Transverse colon (tissue), 4 donors: ENCODE data around the gene JMJD4. TPM values are rescaled to one million over a fixed set of nuclear protein-coding genes. Genes with fewer than 3 reads are reported as not detected.

Source experiments
- DNase-seq: peaks from one replicate; pipeline ENCODE4 v3.0.0-alpha.2; 2019
- H3K27ac ChIP-seq, 4 donors: fragments of 200-600 bp; sonication (generic); 2 replicates each; pipeline ENCODE4 v1.5.1; 2016 to 2018; ENCODE audit warnings: inconsistent platforms in 4 of 4
- H3K27me3 ChIP-seq: fragments of 200-600 bp; sonication (generic); 2 replicates; pipeline ENCODE4 v1.5.1; 2017; ENCODE audit warnings: inconsistent platforms
- H3K36me3 ChIP-seq, 4 donors: fragments of 200-600 bp; sonication (generic); 2 replicates each; pipeline ENCODE4 v1.5.1; 2017 to 2019; ENCODE audit warnings: inconsistent platforms in 4 of 4
- H3K4me1 ChIP-seq, 4 donors: fragments of 200-600 bp; sonication (generic); 2 replicates each; pipeline ENCODE4 v1.5.1; 2017 to 2020; ENCODE audit warnings: inconsistent platforms in 4 of 4
- H3K4me3 ChIP-seq, 4 donors: fragments of 200-600 bp; sonication (generic); 1 replicate in 1 of 4; 2 replicates in 3 of 4; pipeline versions ENCODE4 v1.5.1 to v1.6.1; 2017 to 2019; ENCODE audit warnings: inconsistent platforms in 4 of 4
- H3K9me3 ChIP-seq, 2 donors: fragments of 200-600 bp; sonication (generic); 2 replicates each; pipeline ENCODE4 v1.5.1; 2017 to 2019; ENCODE audit warnings: inconsistent platforms in 2 of 2
- EP300 ChIP-seq: sonication (generic); formaldehyde crosslinking; IDR thresholded peaks from one replicate; pipeline ENCODE4 v1.6.1; 2017; ENCODE audit warnings: antibody characterized with exemption, low read depth
- POLR2A ChIP-seq: fragments of 450-650 bp; IDR thresholded peaks from one replicate; pipeline ENCODE4 v1.6.1; 2016; ENCODE audit warnings: antibody characterized with exemption, mild to moderate bottlenecking, moderate library complexity
- POLR2AphosphoS5 ChIP-seq, 3 donors: sonication (generic); formaldehyde crosslinking; IDR thresholded peaks; one replicate each; pipeline ENCODE4 v1.6.1; 2016; ENCODE audit warnings: antibody characterized with exemption in 3 of 3
- WGBS, 2 donors: methylation state at CpG; one replicate each; pipeline ENCODE4 v1.1.5; 2018; ENCODE audit warnings: low coverage in 1 of 2; 5-methylcytosine and 5-hydroxymethylcytosine counted together
- in situ Hi-C, 4 donors: fragments of 200-750 bp; cut with MboI; loops; one replicate each; pipeline versions ENCODE4 v1.15.0 to v1.15.1; 2017; ENCODE audit warnings: low sequenced_read_pairs in 3 of 4, low pct_ligation_motif_present in 1 of 4, low pct_unique_long_range_greater_than_20kb in 1 of 4
- intact Hi-C: fragments of 100-400 bp; cut with DNase I; formaldehyde crosslinking; loops from one replicate; pipeline ENCODE4 v1.15.1; 2023; ENCODE audit warnings: low total_unique reads
- total RNA-seq, 4 donors: library from RNA; depleted of rRNA; stranded (reverse); fragments of >200 nt; gene quantifications; one replicate each; pipeline ENCODE4 v1.1.0, GENCODE V29; 2016
- TF ChIP-seq, protein P1 (sequence below), 5 experiments: fragments of 200-600 bp in 3 of 5; fragments of 450-650 bp in 2 of 5; sonication (generic) in 3 of 5; IDR thresholded peaks; 1 replicate in 2 of 5; 2 replicates in 3 of 5; pipeline ENCODE4 v1.5.1; 2016 to 2017; ENCODE audit warnings: antibody characterized with exemption in 5 of 5, inconsistent platforms in 3 of 5, mild to moderate bottlenecking in 2 of 5, moderate library complexity in 1 of 5

Gene JMJD4
- total RNA-seq, 4 donors from 2014 or later: 6.8 to 52.7 (median 19.8) TPM

DNA sequence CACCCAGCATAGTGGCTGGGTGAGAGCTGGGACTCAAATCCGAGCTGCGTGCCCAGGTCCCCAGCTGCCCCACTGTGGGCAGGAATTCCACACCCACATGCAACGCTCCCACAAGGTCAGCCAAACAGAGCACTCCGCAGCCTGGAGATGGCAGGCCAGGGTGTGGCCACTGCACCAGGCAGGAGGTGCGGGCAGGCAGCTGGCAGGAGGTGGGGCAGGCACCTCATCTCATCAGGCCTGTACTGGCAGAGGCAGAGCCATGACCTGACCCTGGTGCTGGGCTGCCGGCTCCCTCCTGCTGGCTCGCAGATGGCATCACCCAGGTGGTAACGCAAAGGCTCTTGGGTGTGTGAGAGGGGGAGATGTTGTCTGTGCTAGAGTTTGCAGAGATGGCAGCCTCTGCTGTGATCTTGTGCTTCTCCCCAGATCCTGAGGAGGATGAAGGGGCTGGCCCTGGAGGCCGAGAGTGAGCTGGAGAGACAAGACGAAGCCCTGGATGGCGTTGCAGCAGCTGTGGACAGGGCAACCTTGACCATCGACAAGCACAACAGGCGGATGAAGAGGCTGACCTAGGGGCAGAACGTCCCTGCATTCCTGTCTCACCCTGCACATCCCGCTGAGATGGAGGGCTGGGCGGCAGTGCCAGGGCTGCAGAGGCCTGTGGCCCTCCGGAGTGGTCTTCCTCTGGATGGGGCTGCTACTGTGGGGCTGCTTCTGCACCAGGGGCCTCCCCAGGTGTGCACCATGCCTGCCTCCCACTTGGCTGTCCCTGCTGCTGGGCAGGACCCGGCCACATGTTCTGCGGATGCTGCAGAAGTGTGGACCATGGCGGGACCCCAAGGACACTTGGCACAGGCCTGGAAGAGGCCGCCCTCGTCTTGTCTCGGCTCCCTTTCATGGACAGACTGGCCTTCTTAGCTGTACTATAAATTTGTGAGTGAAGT lies 45.3 kb upstream of the JMJD4 start:
- H3K27ac ChIP-seq: no peak overlapping the region
- no peaks in the 10 kb centered on the region for H3K9me3 ChIP-seq
- 85% methylated on average over 23 of the region's 23 CpGs; no CpG with 5 or more reads in 1 of the 2 donors for WGBS, 2 donors
- H3K27me3 ChIP-seq: no peaks in the 10 kb centered on the region
- no peak for TF ChIP-seq POLR2A
- TF ChIP-seq, protein P1, sequence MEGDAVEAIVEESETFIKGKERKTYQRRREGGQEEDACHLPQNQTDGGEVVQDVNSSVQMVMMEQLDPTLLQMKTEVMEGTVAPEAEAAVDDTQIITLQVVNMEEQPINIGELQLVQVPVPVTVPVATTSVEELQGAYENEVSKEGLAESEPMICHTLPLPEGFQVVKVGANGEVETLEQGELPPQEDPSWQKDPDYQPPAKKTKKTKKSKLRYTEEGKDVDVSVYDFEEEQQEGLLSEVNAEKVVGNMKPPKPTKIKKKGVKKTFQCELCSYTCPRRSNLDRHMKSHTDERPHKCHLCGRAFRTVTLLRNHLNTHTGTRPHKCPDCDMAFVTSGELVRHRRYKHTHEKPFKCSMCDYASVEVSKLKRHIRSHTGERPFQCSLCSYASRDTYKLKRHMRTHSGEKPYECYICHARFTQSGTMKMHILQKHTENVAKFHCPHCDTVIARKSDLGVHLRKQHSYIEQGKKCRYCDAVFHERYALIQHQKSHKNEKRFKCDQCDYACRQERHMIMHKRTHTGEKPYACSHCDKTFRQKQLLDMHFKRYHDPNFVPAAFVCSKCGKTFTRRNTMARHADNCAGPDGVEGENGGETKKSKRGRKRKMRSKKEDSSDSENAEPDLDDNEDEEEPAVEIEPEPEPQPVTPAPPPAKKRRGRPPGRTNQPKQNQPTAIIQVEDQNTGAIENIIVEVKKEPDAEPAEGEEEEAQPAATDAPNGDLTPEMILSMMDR (IDR thresholded peaks at IDR 0.05): no peak
- no peak for TF ChIP-seq POLR2AphosphoS5 (IDR thresholded peaks at IDR 0.05)
- TF ChIP-seq EP300: no peak
- intact Hi-C loops: no loop called here
- in situ Hi-C loops: no loop called here
- no peaks in the 10 kb centered on the region for H3K4me1 ChIP-seq
- H3K4me3 ChIP-seq: no peak overlapping the region
- H3K36me3 ChIP-seq: no peaks in the 10 kb centered on the region
- DNase-seq: no peak

DNA sequence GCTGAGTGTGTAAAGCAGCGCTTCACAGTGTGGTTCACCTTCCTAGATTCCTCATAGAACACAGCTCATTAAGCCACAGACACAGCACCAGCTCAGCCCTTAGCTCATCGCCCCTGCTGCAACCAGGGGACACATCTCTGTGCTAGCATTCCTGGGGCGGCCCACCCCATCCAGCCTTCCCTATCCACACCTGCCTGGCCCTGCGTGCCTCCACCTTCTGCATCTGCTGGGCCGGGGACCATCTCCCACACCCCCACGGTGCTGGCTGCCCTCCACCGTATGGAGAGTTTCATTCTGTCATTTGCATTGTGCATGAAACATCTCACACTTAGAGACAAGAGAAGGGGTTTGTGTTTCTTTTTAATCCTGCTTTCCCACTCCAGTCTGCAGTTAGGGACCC lies 44.6 kb upstream of the JMJD4 start:
- DNase-seq: no peak
- TF ChIP-seq POLR2A (no peak), EP300 (no peak), POLR2AphosphoS5 (IDR thresholded peaks at IDR 0.05) (no peak)
- TF ChIP-seq, protein P1 (IDR thresholded peaks at IDR 0.05): no peak
- Histone ChIP-seq H3K27ac (no peak overlapping the region), H3K4me3 (no peak overlapping the region), H3K4me1 (no peaks in the 10 kb centered on the region), H3K9me3 (no peaks in the 10 kb centered on the region), H3K36me3 (no peaks in the 10 kb centered on the region), H3K27me3 (no peaks in the 10 kb centered on the region)
- in situ Hi-C loops (no loop called here), intact Hi-C loops (no loop called here)
- WGBS, 2 donors: 80 to 91% methylated on average over 1 to 7 of the region's 7 CpGs

DNA sequence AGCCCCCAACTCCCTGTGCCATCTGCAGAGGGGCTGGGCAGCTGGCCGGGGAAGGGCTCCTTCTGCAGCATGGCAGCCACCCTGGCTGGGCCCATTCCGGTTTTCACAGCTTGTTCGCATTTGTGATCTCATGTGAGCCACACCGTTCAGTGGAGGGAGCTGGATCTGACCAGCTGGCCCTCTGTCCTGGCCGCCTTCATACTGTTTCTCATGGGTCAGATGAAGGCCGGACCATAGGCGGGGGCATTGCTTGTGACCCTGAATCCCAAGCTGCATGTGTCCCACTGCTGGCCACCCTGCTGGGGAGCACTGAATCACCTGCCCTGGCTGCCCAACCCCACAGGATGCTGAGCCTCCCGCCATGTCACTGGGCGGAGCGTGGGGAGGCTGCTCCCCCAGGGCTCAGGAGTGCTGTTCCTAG lies 43.9 kb upstream of the JMJD4 start:
- intact Hi-C loops (no loop called here), in situ Hi-C loops (no loop called here)
- 98% methylated on average over 9 of the region's 10 CpGs; no CpG with 5 or more reads in 1 of the 2 donors for WGBS, 2 donors
- Histone ChIP-seq H3K4me1 (peaks cover 0 to 3% (median 0%) of the 10 kb centered on the region in 4 donors), H3K36me3 (no peaks in the 10 kb centered on the region), H3K4me3 (no peak overlapping the region), H3K9me3 (no peaks in the 10 kb centered on the region), H3K27me3 (no peaks in the 10 kb centered on the region), H3K27ac (no peak overlapping the region)
- TF ChIP-seq POLR2AphosphoS5 (IDR thresholded peaks at IDR 0.05): no peak
- TF ChIP-seq, protein P1 (IDR thresholded peaks at IDR 0.05): no peak
- no peak for TF ChIP-seq POLR2A
- no peak for TF ChIP-seq EP300
- no peak for DNase-seq

DNA sequence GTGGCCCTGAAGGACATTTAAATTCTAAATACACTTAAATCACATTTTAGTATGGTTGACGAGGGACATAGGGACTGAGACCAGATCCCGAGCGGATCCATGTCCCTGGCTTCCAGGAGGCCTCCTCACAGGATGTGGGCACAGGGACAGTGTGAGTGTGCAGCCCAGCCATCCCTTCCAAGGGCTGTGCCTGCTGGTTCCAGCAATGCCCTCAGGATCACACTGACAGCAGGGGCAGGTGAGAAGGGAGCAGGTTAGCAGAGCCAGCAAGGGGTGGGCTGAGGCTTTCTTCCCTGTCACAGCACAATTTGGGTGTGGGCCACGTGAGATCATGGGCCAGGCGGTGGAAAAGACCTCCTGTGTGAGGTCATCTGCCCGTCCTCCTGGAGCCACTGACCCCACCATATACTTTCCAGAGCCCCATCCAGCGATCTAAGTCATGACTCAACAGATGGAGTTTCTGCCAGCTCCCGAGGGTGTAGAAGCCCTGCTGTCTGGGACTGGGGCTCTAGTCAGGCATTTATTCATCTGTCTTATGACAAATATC lies 43.4 kb upstream of the JMJD4 start:
- DNase-seq: no peak
- 82% methylated on average over 8 of the region's 8 CpGs; no CpG with 5 or more reads in 1 of the 2 donors for WGBS, 2 donors
- no peak overlapping the region for H3K4me3 ChIP-seq
- no peaks in the 10 kb centered on the region for H3K27me3 ChIP-seq
- TF ChIP-seq EP300 (no peak), POLR2A (no peak), POLR2AphosphoS5 (IDR thresholded peaks at IDR 0.05) (no peak)
- TF ChIP-seq, protein P1 (IDR thresholded peaks at IDR 0.05): no peak
- H3K9me3 ChIP-seq: no peaks in the 10 kb centered on the region
- in situ Hi-C loops: no loop called here
- H3K27ac ChIP-seq: no peak overlapping the region
- H3K4me1 ChIP-seq: peaks cover 0 to 4% (median 0%) of the 10 kb centered on the region in 4 donors
- intact Hi-C loops: no loop called here
- no peaks in the 10 kb centered on the region for H3K36me3 ChIP-seq
